ENCODE data around the gene CCDC149. TPM values are rescaled to one million over a fixed set of nuclear protein-coding genes. Genes with fewer than 3 reads are reported as not detected.

Gene CCDC149
- polyA plus RNA-seq, 2 of the 4 experiments (the other 2 are of a cell fraction) = 1.4 to 2.8 TPM

DNA sequence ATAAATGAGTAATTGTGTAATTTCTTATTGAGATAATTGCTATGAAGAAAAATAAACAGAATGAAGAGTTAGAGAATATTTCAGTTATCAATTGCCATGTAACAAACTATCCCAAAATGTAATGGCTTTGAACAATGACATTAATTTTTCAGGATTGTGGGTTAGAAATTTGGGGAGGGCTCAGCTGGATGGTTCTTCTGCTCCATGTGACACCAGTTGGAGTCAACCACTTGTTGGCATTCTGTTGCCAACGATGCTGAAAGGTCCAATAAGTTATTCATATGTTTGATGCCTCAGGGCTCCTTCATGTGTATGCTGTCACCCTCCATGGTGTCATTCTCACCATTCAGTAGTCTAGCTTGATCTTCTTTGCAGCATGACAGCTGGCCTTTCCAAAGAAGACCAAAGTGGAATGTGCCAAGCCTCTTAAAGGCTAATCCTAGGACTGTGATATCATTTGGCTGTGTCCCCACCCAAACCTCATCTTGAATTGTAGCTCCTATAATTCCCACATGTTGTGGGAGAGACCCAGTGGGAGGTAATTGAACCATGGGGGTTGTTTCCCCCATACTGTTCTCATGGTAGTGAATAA is 20.9 kb upstream of the CCDC149 start:
- 0% methylated on average over 1 of the region's 1 CpG for WGBS (ENCODE audit: missing lambda C conversion rate)
- CTCF ChIA-PET = no interaction called here
- TF ChIP-seq, protein P1, sequence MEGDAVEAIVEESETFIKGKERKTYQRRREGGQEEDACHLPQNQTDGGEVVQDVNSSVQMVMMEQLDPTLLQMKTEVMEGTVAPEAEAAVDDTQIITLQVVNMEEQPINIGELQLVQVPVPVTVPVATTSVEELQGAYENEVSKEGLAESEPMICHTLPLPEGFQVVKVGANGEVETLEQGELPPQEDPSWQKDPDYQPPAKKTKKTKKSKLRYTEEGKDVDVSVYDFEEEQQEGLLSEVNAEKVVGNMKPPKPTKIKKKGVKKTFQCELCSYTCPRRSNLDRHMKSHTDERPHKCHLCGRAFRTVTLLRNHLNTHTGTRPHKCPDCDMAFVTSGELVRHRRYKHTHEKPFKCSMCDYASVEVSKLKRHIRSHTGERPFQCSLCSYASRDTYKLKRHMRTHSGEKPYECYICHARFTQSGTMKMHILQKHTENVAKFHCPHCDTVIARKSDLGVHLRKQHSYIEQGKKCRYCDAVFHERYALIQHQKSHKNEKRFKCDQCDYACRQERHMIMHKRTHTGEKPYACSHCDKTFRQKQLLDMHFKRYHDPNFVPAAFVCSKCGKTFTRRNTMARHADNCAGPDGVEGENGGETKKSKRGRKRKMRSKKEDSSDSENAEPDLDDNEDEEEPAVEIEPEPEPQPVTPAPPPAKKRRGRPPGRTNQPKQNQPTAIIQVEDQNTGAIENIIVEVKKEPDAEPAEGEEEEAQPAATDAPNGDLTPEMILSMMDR (IDR thresholded peaks at IDR 0.05) = no peak
- TF ChIP-seq JUNB (IDR thresholded peaks at IDR 0.05) = no peak
- TF ChIP-seq GATA3 (IDR thresholded peaks at IDR 0.05; ENCODE audit: borderline replicate concordance) = no peak
- TF ChIP-seq ZNF302 (CRISPR knock-in tag; IDR thresholded peaks at IDR 0.05) = no peak
- no peak for TF ChIP-seq KDM1A (IDR thresholded peaks at IDR 0.05; ENCODE audit: low read depth)
- TF ChIP-seq FOSB (CRISPR knock-in tag; IDR thresholded peaks at IDR 0.05) = no peak
- TF ChIP-seq NFE2L2 (conservative IDR thresholded peaks at IDR 0.05; ENCODE audit: low read length) = no peak
- TF ChIP-seq, protein P2, sequence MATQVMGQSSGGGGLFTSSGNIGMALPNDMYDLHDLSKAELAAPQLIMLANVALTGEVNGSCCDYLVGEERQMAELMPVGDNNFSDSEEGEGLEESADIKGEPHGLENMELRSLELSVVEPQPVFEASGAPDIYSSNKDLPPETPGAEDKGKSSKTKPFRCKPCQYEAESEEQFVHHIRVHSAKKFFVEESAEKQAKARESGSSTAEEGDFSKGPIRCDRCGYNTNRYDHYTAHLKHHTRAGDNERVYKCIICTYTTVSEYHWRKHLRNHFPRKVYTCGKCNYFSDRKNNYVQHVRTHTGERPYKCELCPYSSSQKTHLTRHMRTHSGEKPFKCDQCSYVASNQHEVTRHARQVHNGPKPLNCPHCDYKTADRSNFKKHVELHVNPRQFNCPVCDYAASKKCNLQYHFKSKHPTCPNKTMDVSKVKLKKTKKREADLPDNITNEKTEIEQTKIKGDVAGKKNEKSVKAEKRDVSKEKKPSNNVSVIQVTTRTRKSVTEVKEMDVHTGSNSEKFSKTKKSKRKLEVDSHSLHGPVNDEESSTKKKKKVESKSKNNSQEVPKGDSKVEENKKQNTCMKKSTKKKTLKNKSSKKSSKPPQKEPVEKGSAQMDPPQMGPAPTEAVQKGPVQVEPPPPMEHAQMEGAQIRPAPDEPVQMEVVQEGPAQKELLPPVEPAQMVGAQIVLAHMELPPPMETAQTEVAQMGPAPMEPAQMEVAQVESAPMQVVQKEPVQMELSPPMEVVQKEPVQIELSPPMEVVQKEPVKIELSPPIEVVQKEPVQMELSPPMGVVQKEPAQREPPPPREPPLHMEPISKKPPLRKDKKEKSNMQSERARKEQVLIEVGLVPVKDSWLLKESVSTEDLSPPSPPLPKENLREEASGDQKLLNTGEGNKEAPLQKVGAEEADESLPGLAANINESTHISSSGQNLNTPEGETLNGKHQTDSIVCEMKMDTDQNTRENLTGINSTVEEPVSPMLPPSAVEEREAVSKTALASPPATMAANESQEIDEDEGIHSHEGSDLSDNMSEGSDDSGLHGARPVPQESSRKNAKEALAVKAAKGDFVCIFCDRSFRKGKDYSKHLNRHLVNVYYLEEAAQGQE (IDR thresholded peaks at IDR 0.05) = no peak
- no peak for TF ChIP-seq RNF2 (IDR thresholded peaks at IDR 0.05; ENCODE audit: borderline replicate concordance, low read depth)
- no peak for TF ChIP-seq CBX2 (IDR thresholded peaks at IDR 0.05; ENCODE audit: borderline replicate concordance, low read depth)
- TF ChIP-seq POLR2AphosphoS2 (conservative IDR thresholded peaks at IDR 0.05; ENCODE audit: low read length) = no peak
- TF ChIP-seq ZFP36 (IDR thresholded peaks at IDR 0.05; ENCODE audit: borderline replicate concordance, partially characterized antibody) = no peak
- no peak for TF ChIP-seq PHF8 (IDR thresholded peaks at IDR 0.05; ENCODE audit: borderline replicate concordance, low read depth)
- TF ChIP-seq, protein P3, sequence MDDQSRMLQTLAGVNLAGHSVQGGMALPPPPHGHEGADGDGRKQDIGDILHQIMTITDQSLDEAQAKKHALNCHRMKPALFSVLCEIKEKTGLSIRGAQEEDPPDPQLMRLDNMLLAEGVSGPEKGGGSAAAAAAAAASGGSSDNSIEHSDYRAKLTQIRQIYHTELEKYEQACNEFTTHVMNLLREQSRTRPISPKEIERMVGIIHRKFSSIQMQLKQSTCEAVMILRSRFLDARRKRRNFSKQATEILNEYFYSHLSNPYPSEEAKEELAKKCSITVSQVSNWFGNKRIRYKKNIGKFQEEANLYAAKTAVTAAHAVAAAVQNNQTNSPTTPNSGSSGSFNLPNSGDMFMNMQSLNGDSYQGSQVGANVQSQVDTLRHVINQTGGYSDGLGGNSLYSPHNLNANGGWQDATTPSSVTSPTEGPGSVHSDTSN (IDR thresholded peaks at IDR 0.05) = no peak
- TF ChIP-seq EHMT2 (IDR thresholded peaks at IDR 0.05; ENCODE audit: low read depth) = no peak
- no peak for TF ChIP-seq NPAS2 (CRISPR knock-in tag; IDR thresholded peaks at IDR 0.05; ENCODE audit: borderline replicate concordance)
- TF ChIP-seq MAFK (IDR thresholded peaks at IDR 0.05; ENCODE audit: partially characterized antibody) = no peak
- DNase-seq (ENCODE audit: low read depth in 1 of 2, low spot score in 1 of 2) = no peak
- H3K4me2 ChIP-seq = no peak overlapping the region
- POLR2A ChIA-PET = no interaction called here
- H3K27ac ChIP-seq = no peak overlapping the region
- no peak overlapping the region for H3K4me3 ChIP-seq
- ATAC-seq = no peak
- no peak for FAIRE-seq
- H3K4me1 ChIP-seq = no peaks in the 10 kb centered on the region
- H3K9me3 ChIP-seq = no peaks in the 10 kb centered on the region

DNA sequence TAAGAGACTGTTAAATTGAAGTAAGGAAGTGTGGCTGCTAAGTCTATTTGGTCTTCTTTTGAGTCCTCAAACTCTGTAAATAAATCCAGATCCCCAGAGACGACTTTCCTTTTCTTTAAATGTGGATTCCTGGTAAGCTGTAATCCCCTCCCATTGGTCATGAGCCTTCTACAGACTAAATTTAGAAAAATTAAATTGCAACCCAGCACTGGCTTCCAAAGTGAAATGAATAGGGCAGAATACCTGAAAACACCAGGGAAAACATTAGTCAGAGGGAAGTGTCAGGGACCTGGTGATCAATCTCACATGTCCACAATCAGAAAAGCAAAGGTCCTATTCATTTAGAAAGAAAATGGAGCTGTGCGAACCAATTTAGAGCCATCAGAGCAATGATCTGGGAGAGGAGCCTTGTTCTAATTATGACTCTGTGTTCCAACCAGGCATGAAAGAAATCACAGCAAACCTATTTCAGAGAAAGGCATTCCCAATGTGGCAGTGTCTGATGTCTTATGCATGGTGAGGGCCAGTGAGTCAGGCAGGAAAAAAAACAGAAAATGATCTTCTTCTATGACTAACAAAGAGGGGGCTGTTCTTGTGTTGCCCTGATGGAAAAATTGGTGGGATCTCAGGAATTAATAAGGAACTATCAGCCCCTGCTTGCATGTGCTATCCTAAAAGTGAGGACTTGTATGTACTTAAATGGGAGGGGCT is 19.8 kb upstream of the CCDC149 start:
- ATAC-seq (no peak), FAIRE-seq (no peak), DNase-seq (ENCODE audit: low read depth in 1 of 2, low spot score in 1 of 2) (no peak)
- no peaks in the 10 kb centered on the region for H3K4me1 ChIP-seq
- no peak overlapping the region for H3K4me2 ChIP-seq
- no peak overlapping the region for H3K27ac ChIP-seq
- ChIA-PET CTCF (no interaction called here), POLR2A (no interaction called here)
- TF ChIP-seq SREBF2 (IDR thresholded peaks at IDR 0.05) (no peak), CHD4 (IDR thresholded peaks at IDR 0.05; ENCODE audit: borderline replicate concordance) (no peak), TFCP2L1 (CRISPR knock-in tag; IDR thresholded peaks at IDR 0.05) (no peak), KDM5A (IDR thresholded peaks at IDR 0.05) (no peak), BHLHE40 (IDR thresholded peaks at IDR 0.05; ENCODE audit: low read depth, low read length) (no peak), EHF (CRISPR knock-in tag; IDR thresholded peaks at IDR 0.05) (no peak), NPAS2 (CRISPR knock-in tag; IDR thresholded peaks at IDR 0.05; ENCODE audit: borderline replicate concordance) (no peak)
- TF ChIP-seq, protein P4, sequence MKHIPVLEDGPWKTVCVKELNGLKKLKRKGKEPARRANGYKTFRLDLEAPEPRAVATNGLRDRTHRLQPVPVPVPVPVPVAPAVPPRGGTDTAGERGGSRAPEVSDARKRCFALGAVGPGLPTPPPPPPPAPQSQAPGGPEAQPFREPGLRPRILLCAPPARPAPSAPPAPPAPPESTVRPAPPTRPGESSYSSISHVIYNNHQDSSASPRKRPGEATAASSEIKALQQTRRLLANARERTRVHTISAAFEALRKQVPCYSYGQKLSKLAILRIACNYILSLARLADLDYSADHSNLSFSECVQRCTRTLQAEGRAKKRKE (CRISPR knock-in tag; IDR thresholded peaks at IDR 0.05; ENCODE audit: low read depth) = no peak
- TF ChIP-seq, protein P5, sequence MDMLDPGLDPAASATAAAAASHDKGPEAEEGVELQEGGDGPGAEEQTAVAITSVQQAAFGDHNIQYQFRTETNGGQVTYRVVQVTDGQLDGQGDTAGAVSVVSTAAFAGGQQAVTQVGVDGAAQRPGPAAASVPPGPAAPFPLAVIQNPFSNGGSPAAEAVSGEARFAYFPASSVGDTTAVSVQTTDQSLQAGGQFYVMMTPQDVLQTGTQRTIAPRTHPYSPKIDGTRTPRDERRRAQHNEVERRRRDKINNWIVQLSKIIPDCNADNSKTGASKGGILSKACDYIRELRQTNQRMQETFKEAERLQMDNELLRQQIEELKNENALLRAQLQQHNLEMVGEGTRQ (IDR thresholded peaks at IDR 0.05) = no peak
- 47% methylated on average over 2 of the region's 2 CpGs for WGBS (ENCODE audit: missing lambda C conversion rate)
- no peaks in the 10 kb centered on the region for H3K9me3 ChIP-seq
- H3K4me3 ChIP-seq = no peak overlapping the region
